Measurements from ENCODE around the gene AP1S1. TPM values are rescaled to one million over a fixed set of nuclear protein-coding genes. Genes with fewer than 3 reads are reported as not detected.

The AP1S1 gene
- total and polyA plus RNA-seq, 2 experiments from 2014 or later: 31.1 to 85.8 TPM

DNA sequence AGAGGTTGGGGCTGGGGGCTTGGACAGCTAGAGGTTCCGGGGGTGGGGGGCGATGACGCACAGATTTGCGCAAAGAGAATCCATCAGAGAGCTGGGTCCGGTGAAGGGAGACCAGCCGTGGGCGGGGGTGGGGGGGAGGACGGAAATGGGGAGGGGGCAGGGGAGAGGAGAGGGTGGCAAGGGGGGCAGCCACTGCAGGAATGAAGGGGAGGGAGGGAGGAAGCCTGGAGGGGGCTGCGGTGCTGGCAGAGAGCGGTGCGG is 12.3 kb downstream of the AP1S1 start:
- Histone ChIP-seq H3K4me3 (no peak overlapping the region), H4K20me1 (ENCODE audit: insufficient read depth, poor library complexity, severe bottlenecking) (peaks cover 9% of the 10 kb centered on the region), H2AFZ (no peak overlapping the region), H3K36me3 (replicated peaks; ENCODE audit: insufficient read depth, low read depth) (no peaks in the 10 kb centered on the region), H3K27ac (no peak overlapping the region), H3K9me2 (replicated peaks; ENCODE audit: insufficient read depth) (no peaks in the 10 kb centered on the region), H3K27me3 (peaks cover 86% of the 10 kb centered on the region), H3K79me2 (no peaks in the 10 kb centered on the region), H3K9me3 (ENCODE audit: low read depth) (no peaks in the 10 kb centered on the region), H3K4me2 (no peak overlapping the region), H3K4me1 (ENCODE audit: insufficient read depth) (peaks cover 25% of the 10 kb centered on the region)
- TF ChIP-seq EZH2 (IDR thresholded peaks at IDR 0.05; ENCODE audit: borderline replicate concordance) (no peak), EZH2phosphoT487 (IDR thresholded peaks at IDR 0.05; ENCODE audit: low read depth, severe bottlenecking, unreplicated experiment) (no peak)
- TF ChIP-seq, protein P1, sequence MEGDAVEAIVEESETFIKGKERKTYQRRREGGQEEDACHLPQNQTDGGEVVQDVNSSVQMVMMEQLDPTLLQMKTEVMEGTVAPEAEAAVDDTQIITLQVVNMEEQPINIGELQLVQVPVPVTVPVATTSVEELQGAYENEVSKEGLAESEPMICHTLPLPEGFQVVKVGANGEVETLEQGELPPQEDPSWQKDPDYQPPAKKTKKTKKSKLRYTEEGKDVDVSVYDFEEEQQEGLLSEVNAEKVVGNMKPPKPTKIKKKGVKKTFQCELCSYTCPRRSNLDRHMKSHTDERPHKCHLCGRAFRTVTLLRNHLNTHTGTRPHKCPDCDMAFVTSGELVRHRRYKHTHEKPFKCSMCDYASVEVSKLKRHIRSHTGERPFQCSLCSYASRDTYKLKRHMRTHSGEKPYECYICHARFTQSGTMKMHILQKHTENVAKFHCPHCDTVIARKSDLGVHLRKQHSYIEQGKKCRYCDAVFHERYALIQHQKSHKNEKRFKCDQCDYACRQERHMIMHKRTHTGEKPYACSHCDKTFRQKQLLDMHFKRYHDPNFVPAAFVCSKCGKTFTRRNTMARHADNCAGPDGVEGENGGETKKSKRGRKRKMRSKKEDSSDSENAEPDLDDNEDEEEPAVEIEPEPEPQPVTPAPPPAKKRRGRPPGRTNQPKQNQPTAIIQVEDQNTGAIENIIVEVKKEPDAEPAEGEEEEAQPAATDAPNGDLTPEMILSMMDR (IDR thresholded peaks at IDR 0.05; ENCODE audit: poor library complexity): no peak
- DNase-seq (ENCODE audit: low spot score): no peak
- WGBS (ENCODE audit: low lambda C conversion rate, missing lambda C conversion rate): no CpG with 5 or more reads among the region's 11 CpGs

DNA sequence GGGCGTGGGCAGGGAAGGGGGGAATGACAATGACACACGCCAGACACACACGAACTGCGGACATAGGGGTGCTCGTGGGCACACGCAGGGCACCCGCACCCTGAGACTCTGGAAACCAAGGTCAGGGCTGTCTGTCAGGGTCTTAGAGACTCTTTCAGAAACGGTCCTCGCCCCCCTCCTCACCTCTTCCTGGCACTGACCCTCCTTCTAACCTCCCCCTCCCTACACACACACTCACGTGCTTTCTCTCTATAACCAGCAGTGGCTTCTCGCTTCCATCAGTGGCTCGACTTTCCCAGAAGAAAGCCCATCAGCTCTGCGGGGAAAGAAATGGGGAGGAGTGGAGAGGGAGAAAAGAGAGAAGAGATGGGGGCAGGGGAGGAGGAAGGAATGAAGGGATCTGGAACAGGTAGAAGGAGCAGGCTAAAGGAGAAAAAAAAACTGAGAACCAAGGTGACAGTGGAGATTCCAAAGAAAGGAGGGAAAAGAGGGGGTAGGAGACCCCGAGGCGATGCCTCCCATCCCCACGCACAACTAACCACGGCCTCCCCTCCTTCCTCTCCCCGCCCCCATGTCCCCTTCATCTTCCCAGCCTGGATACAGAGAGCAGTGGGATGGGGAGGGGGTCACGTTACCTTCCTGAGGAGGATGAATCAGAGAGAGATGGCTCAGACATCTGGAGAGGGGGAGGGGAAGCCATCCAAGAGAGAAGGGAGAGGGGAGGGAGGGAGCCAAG is 12.8 kb downstream of the AP1S1 start:
- Histone ChIP-seq H3K27ac (no peak overlapping the region), H3K36me3 (replicated peaks; ENCODE audit: insufficient read depth, low read depth) (no peaks in the 10 kb centered on the region), H3K27me3 (peaks cover 90% of the 10 kb centered on the region), H3K79me2 (no peaks in the 10 kb centered on the region), H3K4me2 (no peak overlapping the region), H2AFZ (no peak overlapping the region), H3K4me1 (ENCODE audit: insufficient read depth) (peaks cover 26% of the 10 kb centered on the region), H4K20me1 (ENCODE audit: insufficient read depth, poor library complexity, severe bottlenecking) (peaks cover 9% of the 10 kb centered on the region), H3K9me2 (replicated peaks; ENCODE audit: insufficient read depth) (no peaks in the 10 kb centered on the region), H3K9me3 (ENCODE audit: low read depth) (no peaks in the 10 kb centered on the region), H3K4me3 (no peak overlapping the region)
- TF ChIP-seq EZH2 (IDR thresholded peaks at IDR 0.05; ENCODE audit: borderline replicate concordance) (no peak), EZH2phosphoT487 (IDR thresholded peaks at IDR 0.05; ENCODE audit: low read depth, severe bottlenecking, unreplicated experiment) (no peak)
- TF ChIP-seq, protein P1 (IDR thresholded peaks at IDR 0.05; ENCODE audit: poor library complexity): no peak
- WGBS (ENCODE audit: low lambda C conversion rate, missing lambda C conversion rate): 5% methylated on average over 11 of the region's 19 CpGs
- peak; percentile 50 for DNase-seq (ENCODE audit: low spot score)

DNA sequence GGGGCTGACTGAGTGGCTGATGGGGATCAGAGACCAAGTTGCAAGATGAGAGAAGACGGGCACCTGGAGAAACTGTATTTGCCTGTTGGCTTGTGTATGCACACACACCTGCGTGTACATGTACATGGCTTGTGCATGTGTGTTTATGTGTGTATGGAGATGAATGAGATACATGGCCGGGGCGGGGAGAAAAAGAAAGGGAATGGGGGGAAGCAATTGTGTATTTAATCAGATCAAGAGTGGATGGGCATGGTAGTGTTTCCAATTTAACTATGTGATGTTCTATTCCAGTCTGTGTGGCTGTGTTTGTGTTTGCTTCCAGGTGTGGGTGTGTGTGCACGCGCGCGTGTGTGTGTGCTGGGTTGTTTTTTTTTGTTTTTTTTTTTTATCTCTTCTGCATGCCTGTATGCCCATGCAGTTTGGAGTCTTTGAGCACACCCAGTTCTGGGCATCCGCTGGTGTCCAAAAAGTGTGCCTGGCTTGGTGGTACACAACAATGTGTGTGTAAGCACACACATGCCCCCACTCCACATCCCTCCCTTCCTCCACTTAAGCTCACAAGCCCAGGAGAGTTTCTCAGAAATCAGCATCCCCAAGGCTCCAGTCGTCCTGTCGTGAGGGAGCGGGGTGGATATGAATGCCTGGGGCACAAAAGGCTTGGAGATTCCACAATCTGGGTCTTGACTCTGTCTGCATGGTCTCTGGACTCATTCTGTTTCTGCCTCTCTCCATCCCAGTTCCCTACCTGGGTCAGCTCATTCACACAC is 13.6 kb downstream of the AP1S1 start:
- H3K27ac ChIP-seq: no peak overlapping the region
- H3K4me3 ChIP-seq: no peak overlapping the region
- no peaks in the 10 kb centered on the region for H3K9me2 ChIP-seq (replicated peaks; ENCODE audit: insufficient read depth)
- H3K36me3 ChIP-seq (replicated peaks; ENCODE audit: insufficient read depth, low read depth): no peaks in the 10 kb centered on the region
- no peaks in the 10 kb centered on the region for H3K9me3 ChIP-seq (ENCODE audit: low read depth)
- TF ChIP-seq EZH2phosphoT487 (IDR thresholded peaks at IDR 0.05; ENCODE audit: low read depth, severe bottlenecking, unreplicated experiment) (no peak), EZH2 (IDR thresholded peaks at IDR 0.05; ENCODE audit: borderline replicate concordance) (no peak)
- TF ChIP-seq, protein P1 (IDR thresholded peaks at IDR 0.05; ENCODE audit: poor library complexity): no peak
- 5% methylated on average over 11 of the region's 12 CpGs for WGBS (ENCODE audit: low lambda C conversion rate, missing lambda C conversion rate)
- H3K27me3 ChIP-seq: peaks cover 91% of the 10 kb centered on the region
- peaks cover 28% of the 10 kb centered on the region for H3K4me1 ChIP-seq (ENCODE audit: insufficient read depth)
- peaks cover 9% of the 10 kb centered on the region for H4K20me1 ChIP-seq (ENCODE audit: insufficient read depth, poor library complexity, severe bottlenecking)
- H3K4me2 ChIP-seq: no peak overlapping the region
- H3K79me2 ChIP-seq: no peaks in the 10 kb centered on the region
- no peak for DNase-seq (ENCODE audit: low spot score)
- no peak overlapping the region for H2AFZ ChIP-seq
